ENCODE data around the gene MECP2.

DNA sequence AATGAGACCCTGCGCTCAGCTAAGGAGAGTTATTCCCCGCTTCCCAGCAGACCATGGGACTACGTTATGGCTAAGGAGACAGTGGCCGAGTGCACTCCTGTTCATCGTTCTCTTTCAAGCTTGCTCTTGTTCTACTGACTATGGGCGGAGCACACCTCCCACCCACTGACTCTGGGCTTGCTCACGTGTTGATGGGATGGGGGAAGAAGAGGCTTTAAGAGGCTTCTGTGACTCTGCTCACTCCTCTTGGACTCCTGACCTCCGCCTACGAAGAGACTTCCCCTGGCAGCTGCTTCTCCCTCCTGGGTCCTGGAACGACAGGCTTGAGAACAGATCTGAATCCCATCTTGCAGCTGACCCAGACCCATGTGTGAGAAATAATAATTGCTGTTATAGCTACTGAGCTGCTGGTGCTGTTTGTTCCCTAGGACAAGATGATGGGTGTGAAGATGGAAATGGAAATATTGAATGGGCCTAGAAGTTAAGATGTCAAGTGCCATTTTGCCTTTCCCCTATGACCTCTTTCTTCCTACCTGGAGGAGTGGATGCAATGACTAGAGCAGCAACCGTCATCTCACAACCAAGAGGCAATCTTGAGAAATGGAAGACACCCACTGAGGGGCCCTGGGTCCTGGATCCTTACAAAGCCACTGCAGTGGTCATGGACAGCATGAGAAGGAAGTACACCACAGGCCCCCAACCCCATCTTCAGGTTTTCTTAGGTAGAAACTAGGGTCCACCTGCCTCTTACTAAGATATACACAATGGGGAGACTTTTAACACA is 39.1 kb downstream of the MECP2 start:
- TF ChIP-seq, protein P1, sequence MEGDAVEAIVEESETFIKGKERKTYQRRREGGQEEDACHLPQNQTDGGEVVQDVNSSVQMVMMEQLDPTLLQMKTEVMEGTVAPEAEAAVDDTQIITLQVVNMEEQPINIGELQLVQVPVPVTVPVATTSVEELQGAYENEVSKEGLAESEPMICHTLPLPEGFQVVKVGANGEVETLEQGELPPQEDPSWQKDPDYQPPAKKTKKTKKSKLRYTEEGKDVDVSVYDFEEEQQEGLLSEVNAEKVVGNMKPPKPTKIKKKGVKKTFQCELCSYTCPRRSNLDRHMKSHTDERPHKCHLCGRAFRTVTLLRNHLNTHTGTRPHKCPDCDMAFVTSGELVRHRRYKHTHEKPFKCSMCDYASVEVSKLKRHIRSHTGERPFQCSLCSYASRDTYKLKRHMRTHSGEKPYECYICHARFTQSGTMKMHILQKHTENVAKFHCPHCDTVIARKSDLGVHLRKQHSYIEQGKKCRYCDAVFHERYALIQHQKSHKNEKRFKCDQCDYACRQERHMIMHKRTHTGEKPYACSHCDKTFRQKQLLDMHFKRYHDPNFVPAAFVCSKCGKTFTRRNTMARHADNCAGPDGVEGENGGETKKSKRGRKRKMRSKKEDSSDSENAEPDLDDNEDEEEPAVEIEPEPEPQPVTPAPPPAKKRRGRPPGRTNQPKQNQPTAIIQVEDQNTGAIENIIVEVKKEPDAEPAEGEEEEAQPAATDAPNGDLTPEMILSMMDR (conservative IDR thresholded peaks at IDR 0.05; ENCODE audit: low read depth, low read length) = no peak
- TF ChIP-seq EZH2 (IDR thresholded peaks at IDR 0.05; ENCODE audit: borderline replicate concordance, low read depth, low read length, poor library complexity, severe bottlenecking) = no peak
